Calu3 (cell line): ENCODE results near the gene RPLP2. TPM values are rescaled to one million over a fixed set of nuclear protein-coding genes. Genes with fewer than 3 reads are reported as not detected.

Experiments
- BruUV-seq: library from RNA; stranded (reverse); fragments of 400-500 nt; replicated peaks from 2 replicates; lab custom pipeline; 2021; lab: Mats Ljungman, UMichigan
- CTCF ChIA-PET: fragments of 300-600 bp; sonication (Branson Sonifier 250); formaldehyde crosslinking; loops from one replicate; lab custom pipeline; 2022; ENCODE audit warnings: antibody characterized with exemption; lab: Charles Lee
- DNase-seq: peaks from one replicate; pipeline ENCODE4 v3.0.0; 2022
- H3K27ac Mint-ChIP-seq: one replicate; pipeline ENCODE4 v1.8.0; 2022; ENCODE audit warnings: mixed read lengths; ENCODE audit not compliant: unreplicated experiment
- H3K27me3 Mint-ChIP-seq: one replicate; pipeline ENCODE4 v1.8.0; 2022; ENCODE audit warnings: mixed read lengths; ENCODE audit not compliant: unreplicated experiment
- H3K36me3 Mint-ChIP-seq: one replicate; pipeline ENCODE4 v1.8.0; 2022; ENCODE audit warnings: mild to moderate bottlenecking, moderate library complexity, mixed read lengths; ENCODE audit not compliant: insufficient read depth, unreplicated experiment
- H3K4me1 Mint-ChIP-seq: one replicate; pipeline ENCODE4 v1.8.0; 2022; ENCODE audit warnings: mild to moderate bottlenecking, low read depth, mixed read lengths; ENCODE audit not compliant: unreplicated experiment
- H3K4me3 Mint-ChIP-seq: one replicate; pipeline ENCODE4 v1.8.0; 2022; ENCODE audit warnings: mild to moderate bottlenecking, low read depth, moderate library complexity, mixed read lengths; ENCODE audit not compliant: unreplicated experiment
- H3K9me3 Mint-ChIP-seq: one replicate; pipeline ENCODE4 v1.8.0; 2022; ENCODE audit warnings: low read depth, mixed read lengths; ENCODE audit not compliant: unreplicated experiment
- CTCF ChIP-seq: fragments of 200-600 bp; IDR thresholded peaks from one replicate; pipeline ENCODE4 v1.8.0; 2022; ENCODE audit warnings: antibody characterized with exemption; ENCODE audit not compliant: unreplicated experiment
- intact Hi-C: fragments of 100-400 bp; cut with micrococcal nuclease; formaldehyde crosslinking; loops from one replicate; pipeline ENCODE4 v1.10.0; 2022; ENCODE audit not compliant: unreplicated experiment
- total RNA-seq: library from RNA; stranded (reverse); gene quantifications from 2 replicates; pipeline ENCODE4 v1.2.3, GENCODE V29; 2022

Gene RPLP2
- total RNA-seq, 1 experiment from 2014 or later, result 1,381 TPM

GRCh38 chr11:834371-835316 is 24.9 kb downstream of the RPLP2 start:
- Mint-ChIP-seq H3K9me3 (no peaks in the 10 kb centered on the region), H3K27ac (peak overlapping the region; percentile 71), H3K4me3 (peak overlapping the region; percentile 78), H3K36me3 (peaks cover 94% of the 10 kb centered on the region), H3K4me1 (peaks cover 15% of the 10 kb centered on the region), H3K27me3 (no peaks in the 10 kb centered on the region)
- peak; percentile 96 for DNase-seq
- BruUV-seq, result TSS peak; percentile 85
- TF ChIP-seq CTCF, result no peak
- CTCF ChIA-PET, result interaction anchor here (1.0 to 2.0 kb wide), 5 partner anchors 9 to 63 kb away, joined by 4 to 9 read pairs (median 7); partner anchors contain the start of genes PIDD1, POLR2L and TSPAN4
- intact Hi-C loops, result no loop called here

GRCh38 chr11:836274-836673 is 26.5 kb downstream of the RPLP2 start:
- no peak for TF ChIP-seq CTCF
- no peak for DNase-seq
- Mint-ChIP-seq H3K4me1 (peaks cover 27% of the 10 kb centered on the region), H3K27me3 (no peaks in the 10 kb centered on the region), H3K4me3 (no peak overlapping the region), H3K27ac (no peak overlapping the region), H3K9me3 (no peaks in the 10 kb centered on the region), H3K36me3 (peaks cover 97% of the 10 kb centered on the region)
- no TSS peak for BruUV-seq
- CTCF ChIA-PET, result no interaction called here
- intact Hi-C loops, result no loop called here

- H3K9me3 Mint-ChIP-seq, result no peaks in the 10 kb centered on the region
- intact Hi-C loops, result no loop called here
- peaks cover 97% of the 10 kb centered on the region for H3K36me3 Mint-ChIP-seq
- H3K4me3 Mint-ChIP-seq, result no peak overlapping the region
- H3K27me3 Mint-ChIP-seq, result no peaks in the 10 kb centered on the region
- no peak for TF ChIP-seq CTCF
- DNase-seq, result no peak
- CTCF ChIA-PET, result no interaction called here
- peaks cover 23% of the 10 kb centered on the region for H3K4me1 Mint-ChIP-seq
- no TSS peak for BruUV-seq
- H3K27ac Mint-ChIP-seq, result peak overlapping the region; percentile 15
These were observed 26.9 kb downstream of the RPLP2 start for GRCh38 chr11:836700-837099.

GRCh38 chr11:837189-837989 is 27.6 kb downstream of the RPLP2 start:
- CTCF ChIA-PET, result interaction anchor here (0.5 to 1.0 kb wide), 2 partner anchors 13 to 485 kb away, joined by 4 to 6 read pairs; no protein-coding TSS in a partner anchor
- no peak for DNase-seq
- Mint-ChIP-seq H3K4me1 (peaks cover 17% of the 10 kb centered on the region), H3K9me3 (no peaks in the 10 kb centered on the region), H3K27me3 (no peaks in the 10 kb centered on the region), H3K4me3 (peak overlapping the region; percentile 21), H3K27ac (peak overlapping the region; percentile 33), H3K36me3 (peaks cover 97% of the 10 kb centered on the region)
- no TSS peak for BruUV-seq
- intact Hi-C loops, result no loop called here
- TF ChIP-seq CTCF, result no peak
